IPS-15b (cell line): ENCODE data around the gene ZFAND2A.
A peak's percentile ranks its signal among the peaks of the same experiment; 100 is the strongest.

Source experiments
- H3K27me3 ChIP-seq: one replicate; pipeline ENCODE4 v1.6.1; 2013; ENCODE audit warnings: low read length; ENCODE audit not compliant: control insufficient read depth, insufficient read depth
- H3K36me3 ChIP-seq: one replicate; pipeline ENCODE4 v1.6.1; 2013; ENCODE audit warnings: low read length; ENCODE audit not compliant: control insufficient read depth, insufficient read depth
- H3K4me1 ChIP-seq: one replicate; pipeline ENCODE4 v1.6.1; 2013; ENCODE audit warnings: mild to moderate bottlenecking, low read length; ENCODE audit not compliant: control insufficient read depth, insufficient read depth
- H3K4me3 ChIP-seq: one replicate; pipeline ENCODE4 v1.5.1; 2013; ENCODE audit warnings: low read depth, low read length
- H3K9ac ChIP-seq: one replicate; pipeline ENCODE4 v1.6.1; 2013; ENCODE audit warnings: low read depth, mild to moderate bottlenecking, low read length
- H3K9me3 ChIP-seq: one replicate; pipeline ENCODE4 v1.6.1; 2013; ENCODE audit warnings: mild to moderate bottlenecking, low read length; ENCODE audit not compliant: control insufficient read depth, insufficient read depth

Gene ZFAND2A

GRCh38 chr7:1192171-1192676, 32.2 kb upstream of the ZFAND2A start:
- Histone ChIP-seq H3K9me3 (no peaks in the 10 kb centered on the region), H3K27me3 (peaks cover 3% of the 10 kb centered on the region), H3K4me3 (no peak overlapping the region), H3K36me3 (no peaks in the 10 kb centered on the region), H3K9ac (no peak overlapping the region), H3K4me1 (no peaks in the 10 kb centered on the region)

GRCh38 chr7:1189986-1190772, 30.2 kb upstream of the ZFAND2A start:
- peaks cover 3% of the 10 kb centered on the region for H3K27me3 ChIP-seq

GRCh38 chr7:1188720-1189294, 28.8 kb upstream of the ZFAND2A start:
- H3K9me3 ChIP-seq, result no peaks in the 10 kb centered on the region
- no peak overlapping the region for H3K4me3 ChIP-seq
- no peak overlapping the region for H3K9ac ChIP-seq
- H3K4me1 ChIP-seq, result no peaks in the 10 kb centered on the region
- H3K36me3 ChIP-seq, result no peaks in the 10 kb centered on the region
- no peaks in the 10 kb centered on the region for H3K27me3 ChIP-seq

More at GRCh38 chr7:1189986-1190772, 30.2 kb upstream of the ZFAND2A start:
- Histone ChIP-seq H3K36me3 (no peaks in the 10 kb centered on the region), H3K4me3 (no peak overlapping the region), H3K9me3 (no peaks in the 10 kb centered on the region), H3K4me1 (no peaks in the 10 kb centered on the region), H3K9ac (no peak overlapping the region)

GRCh38 chr7:1187127-1187526, 27.1 kb upstream of the ZFAND2A start:
- Histone ChIP-seq H3K9ac (no peak overlapping the region), H3K9me3 (no peaks in the 10 kb centered on the region), H3K27me3 (no peaks in the 10 kb centered on the region), H3K36me3 (no peaks in the 10 kb centered on the region), H3K4me3 (no peak overlapping the region), H3K4me1 (no peaks in the 10 kb centered on the region)

- no peaks in the 10 kb centered on the region for H3K9me3 ChIP-seq
- H3K27me3 ChIP-seq, result no peaks in the 10 kb centered on the region
- no peak overlapping the region for H3K4me3 ChIP-seq
- H3K4me1 ChIP-seq, result no peaks in the 10 kb centered on the region
- H3K9ac ChIP-seq, result no peak overlapping the region
- H3K36me3 ChIP-seq, result no peaks in the 10 kb centered on the region
Measured at GRCh38 chr7:1181640-1182039, 21.6 kb upstream of the ZFAND2A start.

GRCh38 chr7:1181031-1181430, 21.0 kb upstream of the ZFAND2A start:
- Histone ChIP-seq H3K4me1 (no peaks in the 10 kb centered on the region), H3K27me3 (no peaks in the 10 kb centered on the region), H3K36me3 (no peaks in the 10 kb centered on the region), H3K4me3 (no peak overlapping the region), H3K9ac (no peak overlapping the region), H3K9me3 (no peaks in the 10 kb centered on the region)

- no peaks in the 10 kb centered on the region for H3K27me3 ChIP-seq
- H3K4me1 ChIP-seq, result no peaks in the 10 kb centered on the region
- H3K4me3 ChIP-seq, result no peak overlapping the region
- no peaks in the 10 kb centered on the region for H3K36me3 ChIP-seq
- no peak overlapping the region for H3K9ac ChIP-seq
- H3K9me3 ChIP-seq, result no peaks in the 10 kb centered on the region
Measured at GRCh38 chr7:1176891-1177373, 16.9 kb upstream of the ZFAND2A start.

GRCh38 chr7:1175967-1176851, 16.2 kb upstream of the ZFAND2A start:
- Histone ChIP-seq H3K4me1 (no peaks in the 10 kb centered on the region), H3K36me3 (no peaks in the 10 kb centered on the region), H3K4me3 (peak overlapping the region; percentile 31), H3K9ac (no peak overlapping the region), H3K9me3 (no peaks in the 10 kb centered on the region), H3K27me3 (no peaks in the 10 kb centered on the region)

DNA sequence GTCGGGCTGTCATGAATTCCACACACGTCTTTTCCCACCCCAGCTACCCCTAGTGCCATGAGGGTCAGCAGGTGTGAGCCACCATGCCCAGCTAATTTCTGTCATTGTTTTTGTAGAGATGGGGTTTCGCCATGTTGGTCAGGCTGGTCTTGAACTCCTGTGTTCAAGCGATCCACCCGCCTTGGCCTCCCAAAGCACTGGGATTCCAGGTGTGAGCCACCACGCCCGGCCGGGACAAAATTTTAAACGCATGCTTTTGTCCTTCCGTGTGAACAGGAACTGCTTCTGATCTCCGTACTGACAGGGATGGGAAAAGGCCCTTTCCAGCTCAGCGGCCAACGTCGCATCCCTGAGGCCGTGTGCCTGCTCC, 15.6 kb upstream of the ZFAND2A start:
- Histone ChIP-seq H3K9ac (no peak overlapping the region), H3K9me3 (no peaks in the 10 kb centered on the region), H3K36me3 (no peaks in the 10 kb centered on the region), H3K4me3 (no peak overlapping the region), H3K27me3 (no peaks in the 10 kb centered on the region), H3K4me1 (no peaks in the 10 kb centered on the region)

DNA sequence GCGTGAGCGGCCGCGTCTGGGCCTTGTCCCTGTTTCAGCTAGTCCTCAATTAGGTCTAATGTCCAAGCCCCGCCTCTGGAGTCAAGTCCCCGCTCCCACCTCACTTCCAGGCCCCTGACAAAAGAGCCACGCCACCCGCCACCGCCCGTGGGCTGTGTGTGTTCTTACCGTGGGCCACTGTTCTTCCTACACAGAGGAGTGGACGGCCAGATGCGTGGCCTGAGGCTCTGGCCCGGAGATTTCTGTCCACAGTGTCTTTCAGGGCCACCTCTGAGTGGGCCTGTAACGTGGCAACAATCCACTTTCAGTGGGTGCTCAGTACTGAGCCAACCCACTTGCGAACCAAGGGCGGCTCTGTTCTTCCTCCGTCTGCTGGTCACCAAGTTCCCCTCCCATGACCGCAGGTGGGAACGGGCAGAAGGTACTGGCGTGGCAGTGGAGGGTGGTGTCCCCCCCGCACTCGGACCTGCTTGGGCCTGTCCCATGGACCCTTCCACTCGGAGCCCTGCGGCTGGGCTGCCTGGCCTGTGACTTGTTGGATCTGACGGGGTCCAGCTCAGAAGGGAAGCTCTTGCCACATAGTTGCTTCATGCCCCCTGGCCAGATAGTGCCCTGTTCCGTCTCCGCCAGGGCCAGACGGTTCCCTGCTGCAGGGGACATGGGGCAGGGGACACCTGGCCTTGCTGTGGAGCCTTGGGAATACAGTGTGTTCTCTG, 15.0 kb upstream of the ZFAND2A start:
- Histone ChIP-seq H3K36me3 (no peaks in the 10 kb centered on the region), H3K4me1 (no peaks in the 10 kb centered on the region), H3K9ac (no peak overlapping the region), H3K27me3 (no peaks in the 10 kb centered on the region), H3K9me3 (no peaks in the 10 kb centered on the region), H3K4me3 (no peak overlapping the region)

DNA sequence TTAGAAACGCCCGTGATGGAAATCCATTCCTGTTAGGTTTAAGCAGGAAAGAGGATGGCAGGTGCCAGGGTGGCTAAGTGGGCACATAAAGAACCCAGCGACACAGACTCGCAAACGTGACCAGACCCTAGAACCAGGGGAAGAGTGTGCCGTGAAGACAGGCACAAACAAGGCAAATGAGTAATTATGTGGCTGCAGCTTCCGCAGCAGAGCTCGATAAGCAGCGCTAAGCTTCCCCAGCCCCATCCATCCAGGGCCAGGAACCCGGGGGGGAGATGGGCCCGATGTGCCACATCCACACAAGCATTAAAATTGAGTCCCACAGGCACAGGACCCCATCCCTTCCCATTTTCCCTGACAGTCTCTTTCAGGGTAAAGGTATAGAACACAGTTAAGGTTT, 14.0 kb upstream of the ZFAND2A start:
- Histone ChIP-seq H3K4me3 (no peak overlapping the region), H3K9ac (no peak overlapping the region), H3K36me3 (no peaks in the 10 kb centered on the region), H3K27me3 (no peaks in the 10 kb centered on the region), H3K4me1 (no peaks in the 10 kb centered on the region), H3K9me3 (no peaks in the 10 kb centered on the region)
